ENCODE data around the gene SLC35F4.

- TF ChIP-seq CTCF (IDR thresholded peaks at IDR 0.05): no peak
- TF ChIP-seq POLR2A (IDR thresholded peaks at IDR 0.05): peak in 1 of 2 donors; percentile 12
Measured at GRCh38 chr14:57833323-57833722, 32.6 kb downstream of the SLC35F4 start.

Measured in thyroid gland (tissue), 4 donors.